ENCODE data around the gene TMEM131L.

Gene TMEM131L

DNA sequence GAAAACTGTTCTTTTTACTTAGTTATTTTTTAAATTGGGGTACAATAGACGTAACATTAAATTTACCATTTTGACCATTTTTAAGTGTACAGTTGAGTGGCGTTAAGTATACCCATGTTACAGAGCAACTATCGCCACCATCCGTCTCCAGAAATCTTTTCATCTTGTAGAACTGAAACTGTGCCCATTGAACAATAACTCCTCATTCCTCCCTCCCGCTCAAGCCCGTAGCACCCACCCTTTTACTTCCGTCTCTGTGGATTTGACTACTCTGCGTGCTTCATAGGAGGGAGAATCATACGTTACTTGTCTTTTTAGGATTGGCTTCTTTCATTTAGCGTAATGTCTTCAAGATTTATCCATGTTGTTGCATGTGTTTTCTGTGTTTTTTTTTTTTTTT is 55.3 kb downstream of the TMEM131L start:
- TF ChIP-seq, protein P1, sequence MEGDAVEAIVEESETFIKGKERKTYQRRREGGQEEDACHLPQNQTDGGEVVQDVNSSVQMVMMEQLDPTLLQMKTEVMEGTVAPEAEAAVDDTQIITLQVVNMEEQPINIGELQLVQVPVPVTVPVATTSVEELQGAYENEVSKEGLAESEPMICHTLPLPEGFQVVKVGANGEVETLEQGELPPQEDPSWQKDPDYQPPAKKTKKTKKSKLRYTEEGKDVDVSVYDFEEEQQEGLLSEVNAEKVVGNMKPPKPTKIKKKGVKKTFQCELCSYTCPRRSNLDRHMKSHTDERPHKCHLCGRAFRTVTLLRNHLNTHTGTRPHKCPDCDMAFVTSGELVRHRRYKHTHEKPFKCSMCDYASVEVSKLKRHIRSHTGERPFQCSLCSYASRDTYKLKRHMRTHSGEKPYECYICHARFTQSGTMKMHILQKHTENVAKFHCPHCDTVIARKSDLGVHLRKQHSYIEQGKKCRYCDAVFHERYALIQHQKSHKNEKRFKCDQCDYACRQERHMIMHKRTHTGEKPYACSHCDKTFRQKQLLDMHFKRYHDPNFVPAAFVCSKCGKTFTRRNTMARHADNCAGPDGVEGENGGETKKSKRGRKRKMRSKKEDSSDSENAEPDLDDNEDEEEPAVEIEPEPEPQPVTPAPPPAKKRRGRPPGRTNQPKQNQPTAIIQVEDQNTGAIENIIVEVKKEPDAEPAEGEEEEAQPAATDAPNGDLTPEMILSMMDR (IDR thresholded peaks at IDR 0.05; ENCODE audit: insufficient read depth, low read length, missing control alignments) = no peak
- no peak for DNase-seq (ENCODE audit: low read depth, low spot score)
- ChIA-PET POLR2A (no interaction called here), CTCF (interaction anchor here (1.1 kb wide), 1 partner anchor 10 kb away, joined by 4 read pairs; no protein-coding TSS in a partner anchor)
- H3K4me3 ChIP-seq (ENCODE audit: low read depth, low read length) = no peak overlapping the region

DNA sequence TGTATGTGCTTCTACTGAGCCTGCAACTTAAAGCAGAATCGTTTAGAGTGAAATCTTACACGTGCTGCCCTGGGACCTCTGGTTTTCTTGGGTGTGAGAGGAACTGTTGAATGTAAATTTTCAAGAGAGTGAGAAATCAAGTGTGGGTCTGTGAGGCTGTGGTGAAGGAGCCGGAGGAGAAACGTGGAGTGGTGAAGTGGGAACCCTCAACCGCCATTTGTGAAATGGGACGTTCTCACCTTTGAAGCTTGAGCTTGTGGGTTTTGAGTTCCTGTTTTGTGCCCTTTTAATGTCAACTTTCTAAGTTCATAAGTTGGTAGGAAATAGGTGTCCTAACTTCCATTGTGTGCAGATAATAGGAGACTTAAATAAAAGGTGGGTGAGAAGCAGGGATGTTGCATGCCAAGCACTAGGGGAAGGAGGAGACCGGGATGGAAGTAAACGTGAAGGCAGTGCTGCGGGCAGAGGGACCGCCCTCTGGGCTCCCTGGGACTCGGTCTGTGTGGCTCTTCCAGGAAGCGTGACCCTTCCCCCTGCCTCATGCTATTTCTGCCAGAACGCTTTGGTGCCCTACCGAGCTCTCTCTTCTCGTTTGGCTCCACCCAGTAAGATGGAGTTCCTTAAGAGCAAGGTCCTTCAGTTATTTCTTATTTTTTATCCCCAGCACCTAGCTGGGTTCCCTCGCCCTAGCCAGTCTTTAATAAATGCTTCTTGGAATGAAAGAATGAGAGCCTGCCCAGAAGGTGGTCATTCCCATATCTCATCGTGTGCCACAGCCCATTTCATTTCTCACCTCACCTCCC is 56.0 kb downstream of the TMEM131L start:
- DNase-seq (ENCODE audit: low read depth, low spot score) = no peak
- ChIA-PET CTCF (interaction anchor here (1.1 kb wide), 1 partner anchor 9 kb away, joined by 4 read pairs; no protein-coding TSS in a partner anchor), POLR2A (no interaction called here)
- no peak overlapping the region for H3K4me3 ChIP-seq (ENCODE audit: low read depth, low read length)
- TF ChIP-seq, protein P1 (IDR thresholded peaks at IDR 0.05; ENCODE audit: insufficient read depth, low read length, missing control alignments) = no peak

DNA sequence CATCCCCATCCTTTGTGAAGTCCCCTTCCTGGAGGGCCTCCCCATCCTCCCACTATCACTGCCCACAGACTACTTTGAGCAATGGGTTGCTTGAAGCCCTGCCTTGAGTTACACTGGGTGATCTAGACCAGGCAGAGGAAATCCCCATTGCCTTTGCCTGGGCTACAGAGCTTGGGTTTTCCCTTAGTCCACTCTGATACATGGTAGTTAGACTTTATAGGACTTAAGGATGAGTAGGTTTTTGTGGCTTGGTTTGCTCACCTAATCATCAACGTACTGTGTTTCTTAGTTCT is 56.6 kb downstream of the TMEM131L start:
- no peak for DNase-seq (ENCODE audit: low read depth, low spot score)
- no peak overlapping the region for H3K4me3 ChIP-seq (ENCODE audit: low read depth, low read length)
- TF ChIP-seq, protein P1 (IDR thresholded peaks at IDR 0.05; ENCODE audit: insufficient read depth, low read length, missing control alignments) = no peak
- CTCF ChIA-PET = interaction anchor here (1.0 to 2.4 kb wide), 2 partner anchors 18 to 56 kb away, joined by 3 to 7 read pairs; no protein-coding TSS in a partner anchor
- POLR2A ChIA-PET = interaction anchor here (0.6 to 1.4 kb wide), 2 partner anchors 13 to 19 kb away, joined by 3 to 4 read pairs; no protein-coding TSS in a partner anchor

DNA sequence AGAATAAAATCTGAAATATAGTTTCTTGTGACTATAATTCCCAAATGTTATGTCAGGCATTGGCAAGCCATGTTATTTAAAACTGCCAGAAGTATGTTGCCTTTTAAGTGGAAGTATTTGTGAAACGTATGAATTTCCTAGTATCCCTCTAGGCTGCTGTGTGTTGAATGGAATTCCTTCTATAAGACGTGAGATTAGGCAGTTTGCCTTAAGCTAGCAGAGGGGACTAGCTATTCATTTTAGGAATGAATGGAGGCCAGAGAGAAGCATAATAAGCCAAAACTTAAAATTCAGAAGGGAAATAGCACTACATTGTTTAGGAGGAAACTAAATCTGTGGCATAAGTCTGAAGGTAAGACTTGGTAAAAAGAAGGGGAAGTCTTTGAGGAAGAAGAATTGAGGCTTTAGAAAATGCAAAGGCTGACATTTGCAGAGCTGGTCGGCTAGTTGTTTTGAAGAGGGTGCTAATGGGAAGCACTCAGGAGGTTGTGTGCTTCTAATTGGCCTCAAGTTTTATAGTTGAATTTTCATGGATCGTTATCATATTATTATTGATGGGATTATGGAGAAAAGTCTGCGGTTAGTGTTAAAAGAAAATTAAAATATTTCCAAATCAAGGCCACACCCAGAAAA is 57.1 kb downstream of the TMEM131L start:
- CTCF ChIA-PET = interaction anchor here (0.9 to 2.4 kb wide), 3 partner anchors 17 to 440 kb away, joined by 3 to 7 read pairs (median 3); no protein-coding TSS in a partner anchor
- no peak overlapping the region for H3K4me3 ChIP-seq (ENCODE audit: low read depth, low read length)
- DNase-seq (ENCODE audit: low read depth, low spot score) = no peak
- TF ChIP-seq, protein P1 (IDR thresholded peaks at IDR 0.05; ENCODE audit: insufficient read depth, low read length, missing control alignments) = no peak
- POLR2A ChIA-PET = interaction anchor here (0.6 to 1.4 kb wide), 2 partner anchors 12 to 18 kb away, joined by 3 to 4 read pairs; no protein-coding TSS in a partner anchor

DNA sequence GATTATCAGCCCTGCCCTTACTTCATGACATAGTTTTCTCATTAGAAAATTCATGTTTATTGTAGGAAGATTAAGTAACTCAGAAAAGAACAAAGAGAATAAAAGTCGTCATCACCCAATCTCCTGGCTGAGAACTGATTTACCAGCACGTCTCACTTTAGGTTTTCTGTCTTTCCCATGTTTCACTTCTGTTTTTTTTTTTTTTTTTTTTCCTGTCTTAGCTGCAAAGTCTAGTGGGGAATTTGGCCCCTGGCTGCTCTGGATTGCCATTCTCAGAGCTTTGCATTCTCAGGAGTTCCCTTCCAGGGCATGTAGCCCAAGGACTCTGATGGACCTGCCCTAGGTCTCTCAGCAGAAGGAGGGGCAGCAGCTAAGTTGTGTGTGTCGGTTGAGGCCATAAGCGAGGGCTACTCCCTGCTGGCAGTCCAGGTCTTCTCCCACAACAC is 57.8 kb downstream of the TMEM131L start:
- TF ChIP-seq, protein P1 (IDR thresholded peaks at IDR 0.05; ENCODE audit: insufficient read depth, low read length, missing control alignments) = no peak
- ChIA-PET POLR2A (interaction anchor here (1.4 kb wide), 1 partner anchor 17 kb away, joined by 4 read pairs; no protein-coding TSS in a partner anchor), CTCF (interaction anchor here (0.9 to 2.4 kb wide), 3 partner anchors 9 to 440 kb away, joined by 3 to 7 read pairs (median 3); no protein-coding TSS in a partner anchor)
- DNase-seq (ENCODE audit: low read depth, low spot score) = no peak
- no peak overlapping the region for H3K4me3 ChIP-seq (ENCODE audit: low read depth, low read length)

DNA sequence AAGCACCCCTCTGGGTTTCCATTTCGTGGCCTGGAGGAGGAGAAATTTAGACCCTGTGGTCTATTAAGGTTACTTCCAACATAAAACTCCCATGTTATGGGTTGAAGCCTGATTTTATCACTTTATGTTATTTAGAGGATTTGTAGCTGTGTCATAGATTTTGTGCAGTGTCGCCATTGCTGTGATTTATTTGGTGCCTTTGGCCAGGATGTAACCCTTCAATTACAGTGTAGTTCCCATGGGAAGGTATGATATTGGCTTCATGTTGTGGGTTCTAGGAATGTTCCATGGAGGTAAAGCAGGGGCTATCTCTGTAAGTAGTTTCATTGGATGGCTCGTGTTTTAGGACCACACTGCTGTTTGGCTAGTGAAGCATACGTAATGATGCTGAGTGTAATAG is 58.5 kb downstream of the TMEM131L start:
- no peak for DNase-seq (ENCODE audit: low read depth, low spot score)
- CTCF ChIA-PET = interaction anchor here (0.9 to 2.4 kb wide), 2 partner anchors 9 to 16 kb away, joined by 3 to 7 read pairs; no protein-coding TSS in a partner anchor
- no peak overlapping the region for H3K4me3 ChIP-seq (ENCODE audit: low read depth, low read length)
- POLR2A ChIA-PET = no interaction called here
- TF ChIP-seq, protein P1 (IDR thresholded peaks at IDR 0.05; ENCODE audit: insufficient read depth, low read length, missing control alignments) = no peak

Measured in AG04449 (cell line).